SU-DHL-6 (cell line): ENCODE results near the gene SLC25A4.
"Not testable (repeated sequence)": the region's sequence is repeated elsewhere in the genome, so short reads cannot be mapped to it uniquely, and the experiment has no call there.

ENCODE experiments used
- CTCF ChIP-seq: fragments of 200-600 bp; sonication (generic); IDR thresholded peaks from one replicate; pipeline ENCODE4 v1.5.1; 2017; ENCODE audit warnings: antibody characterized with exemption, mild to moderate bottlenecking, low read length, moderate library complexity; ENCODE audit not compliant: insufficient read depth, poor library complexity, severe bottlenecking
- EZH2phosphoT487 ChIP-seq: fragments of 200-600 bp; sonication (generic), shearing (Covaris generic); conservative IDR thresholded peaks from 2 replicates; pipeline ENCODE4 v1.6.1; 2018; ENCODE audit warnings: mild to moderate bottlenecking, antibody characterized with exemption, low read length, moderate library complexity, mixed read lengths

- TF ChIP-seq CTCF, EZH2phosphoT487: not testable (repeated sequence)
These were observed 55.1 kb downstream of the SLC25A4 start for GRCh38 chr4:185198189-185198588.
